Tibial nerve (tissue), 4 donors: ENCODE data around the gene ADAR.

Experiments used
- EP300 ChIP-seq, 2 donors: sonication (generic); formaldehyde crosslinking; IDR thresholded peaks; one replicate each; pipeline ENCODE4 v1.6.1; 2017; ENCODE audit warnings: antibody characterized with exemption in 2 of 2, mild to moderate bottlenecking in 1 of 2
- POLR2A ChIP-seq, 2 donors: fragments of 450-650 bp; IDR thresholded peaks; one replicate each; pipeline ENCODE4 v1.6.1; 2017; ENCODE audit warnings: antibody characterized with exemption in 2 of 2, mild to moderate bottlenecking in 2 of 2, moderate library complexity in 2 of 2
- TF ChIP-seq, protein P1 (sequence below), 5 experiments: fragments of 200-600 bp in 3 of 5; fragments of 450-650 bp in 2 of 5; sonication (generic) in 3 of 5; IDR thresholded peaks; one replicate each; pipeline ENCODE4 v1.5.1; 2016 to 2019; ENCODE audit warnings: antibody characterized with exemption in 5 of 5, mild to moderate bottlenecking in 3 of 5, moderate library complexity in 2 of 5

DNA sequence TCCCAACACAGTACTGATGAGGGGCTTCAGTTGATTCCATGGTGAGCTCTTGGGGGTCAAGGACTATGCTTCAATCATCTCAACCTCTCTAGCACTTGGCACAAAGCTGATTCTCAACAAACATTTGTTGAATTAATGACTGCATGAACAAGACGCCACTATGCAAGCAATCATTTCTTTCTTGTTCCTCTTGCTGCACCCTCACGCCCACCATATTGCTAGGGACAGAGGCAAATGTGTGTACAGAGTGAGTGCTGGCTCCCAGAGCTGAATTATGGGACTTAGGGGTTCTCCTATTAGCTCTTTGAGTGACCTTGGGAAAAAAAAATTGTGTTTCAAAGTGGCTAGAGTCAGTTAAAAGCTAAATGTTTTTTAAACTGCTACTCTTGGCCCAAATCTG lies 2.5 kb downstream of the ADAR start:
- TF ChIP-seq, protein P1, sequence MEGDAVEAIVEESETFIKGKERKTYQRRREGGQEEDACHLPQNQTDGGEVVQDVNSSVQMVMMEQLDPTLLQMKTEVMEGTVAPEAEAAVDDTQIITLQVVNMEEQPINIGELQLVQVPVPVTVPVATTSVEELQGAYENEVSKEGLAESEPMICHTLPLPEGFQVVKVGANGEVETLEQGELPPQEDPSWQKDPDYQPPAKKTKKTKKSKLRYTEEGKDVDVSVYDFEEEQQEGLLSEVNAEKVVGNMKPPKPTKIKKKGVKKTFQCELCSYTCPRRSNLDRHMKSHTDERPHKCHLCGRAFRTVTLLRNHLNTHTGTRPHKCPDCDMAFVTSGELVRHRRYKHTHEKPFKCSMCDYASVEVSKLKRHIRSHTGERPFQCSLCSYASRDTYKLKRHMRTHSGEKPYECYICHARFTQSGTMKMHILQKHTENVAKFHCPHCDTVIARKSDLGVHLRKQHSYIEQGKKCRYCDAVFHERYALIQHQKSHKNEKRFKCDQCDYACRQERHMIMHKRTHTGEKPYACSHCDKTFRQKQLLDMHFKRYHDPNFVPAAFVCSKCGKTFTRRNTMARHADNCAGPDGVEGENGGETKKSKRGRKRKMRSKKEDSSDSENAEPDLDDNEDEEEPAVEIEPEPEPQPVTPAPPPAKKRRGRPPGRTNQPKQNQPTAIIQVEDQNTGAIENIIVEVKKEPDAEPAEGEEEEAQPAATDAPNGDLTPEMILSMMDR (IDR thresholded peaks at IDR 0.05) = no peak
- TF ChIP-seq POLR2A (IDR thresholded peaks at IDR 0.05) (no peak), EP300 (IDR thresholded peaks at IDR 0.05) (no peak)
